ENCODE results near the gene CHIT1.
"Not testable (repeated sequence)": the region's sequence is repeated elsewhere in the genome, so short reads cannot be mapped to it uniquely, and the experiment has no call there.

DNA sequence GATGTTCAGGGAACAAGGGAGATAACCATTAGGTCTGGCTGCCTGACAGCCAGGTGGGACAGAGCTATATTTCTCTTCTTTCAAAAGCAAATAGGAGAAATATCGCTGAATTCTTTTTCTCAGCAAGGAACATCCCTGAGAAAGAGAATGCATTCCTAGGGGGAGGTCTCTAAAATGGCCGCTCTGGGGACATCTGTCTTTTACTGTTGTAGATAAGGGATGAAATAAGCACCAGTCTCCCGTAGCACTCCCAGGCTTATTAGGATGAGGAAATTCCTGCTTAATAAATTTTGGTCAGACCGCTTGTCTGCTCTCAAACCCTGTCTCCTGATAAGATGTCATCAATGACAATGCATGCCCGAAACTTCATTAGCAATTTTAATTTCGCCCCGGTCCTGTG lies 5.4 kb upstream of the CHIT1 start:
- TF ChIP-seq, protein P1, sequence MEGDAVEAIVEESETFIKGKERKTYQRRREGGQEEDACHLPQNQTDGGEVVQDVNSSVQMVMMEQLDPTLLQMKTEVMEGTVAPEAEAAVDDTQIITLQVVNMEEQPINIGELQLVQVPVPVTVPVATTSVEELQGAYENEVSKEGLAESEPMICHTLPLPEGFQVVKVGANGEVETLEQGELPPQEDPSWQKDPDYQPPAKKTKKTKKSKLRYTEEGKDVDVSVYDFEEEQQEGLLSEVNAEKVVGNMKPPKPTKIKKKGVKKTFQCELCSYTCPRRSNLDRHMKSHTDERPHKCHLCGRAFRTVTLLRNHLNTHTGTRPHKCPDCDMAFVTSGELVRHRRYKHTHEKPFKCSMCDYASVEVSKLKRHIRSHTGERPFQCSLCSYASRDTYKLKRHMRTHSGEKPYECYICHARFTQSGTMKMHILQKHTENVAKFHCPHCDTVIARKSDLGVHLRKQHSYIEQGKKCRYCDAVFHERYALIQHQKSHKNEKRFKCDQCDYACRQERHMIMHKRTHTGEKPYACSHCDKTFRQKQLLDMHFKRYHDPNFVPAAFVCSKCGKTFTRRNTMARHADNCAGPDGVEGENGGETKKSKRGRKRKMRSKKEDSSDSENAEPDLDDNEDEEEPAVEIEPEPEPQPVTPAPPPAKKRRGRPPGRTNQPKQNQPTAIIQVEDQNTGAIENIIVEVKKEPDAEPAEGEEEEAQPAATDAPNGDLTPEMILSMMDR (IDR thresholded peaks at IDR 0.05): not testable (repeated sequence)
- TF ChIP-seq POLR2AphosphoS5 (IDR thresholded peaks at IDR 0.05; ENCODE audit: low read depth, low read length); TCF7L2 (IDR thresholded peaks at IDR 0.05; ENCODE audit: low read depth, low read length); SIN3A (IDR thresholded peaks at IDR 0.05; ENCODE audit: borderline replicate concordance, insufficient read depth, low read depth, low read length): not testable (repeated sequence)
- TF ChIP-seq, protein P2, sequence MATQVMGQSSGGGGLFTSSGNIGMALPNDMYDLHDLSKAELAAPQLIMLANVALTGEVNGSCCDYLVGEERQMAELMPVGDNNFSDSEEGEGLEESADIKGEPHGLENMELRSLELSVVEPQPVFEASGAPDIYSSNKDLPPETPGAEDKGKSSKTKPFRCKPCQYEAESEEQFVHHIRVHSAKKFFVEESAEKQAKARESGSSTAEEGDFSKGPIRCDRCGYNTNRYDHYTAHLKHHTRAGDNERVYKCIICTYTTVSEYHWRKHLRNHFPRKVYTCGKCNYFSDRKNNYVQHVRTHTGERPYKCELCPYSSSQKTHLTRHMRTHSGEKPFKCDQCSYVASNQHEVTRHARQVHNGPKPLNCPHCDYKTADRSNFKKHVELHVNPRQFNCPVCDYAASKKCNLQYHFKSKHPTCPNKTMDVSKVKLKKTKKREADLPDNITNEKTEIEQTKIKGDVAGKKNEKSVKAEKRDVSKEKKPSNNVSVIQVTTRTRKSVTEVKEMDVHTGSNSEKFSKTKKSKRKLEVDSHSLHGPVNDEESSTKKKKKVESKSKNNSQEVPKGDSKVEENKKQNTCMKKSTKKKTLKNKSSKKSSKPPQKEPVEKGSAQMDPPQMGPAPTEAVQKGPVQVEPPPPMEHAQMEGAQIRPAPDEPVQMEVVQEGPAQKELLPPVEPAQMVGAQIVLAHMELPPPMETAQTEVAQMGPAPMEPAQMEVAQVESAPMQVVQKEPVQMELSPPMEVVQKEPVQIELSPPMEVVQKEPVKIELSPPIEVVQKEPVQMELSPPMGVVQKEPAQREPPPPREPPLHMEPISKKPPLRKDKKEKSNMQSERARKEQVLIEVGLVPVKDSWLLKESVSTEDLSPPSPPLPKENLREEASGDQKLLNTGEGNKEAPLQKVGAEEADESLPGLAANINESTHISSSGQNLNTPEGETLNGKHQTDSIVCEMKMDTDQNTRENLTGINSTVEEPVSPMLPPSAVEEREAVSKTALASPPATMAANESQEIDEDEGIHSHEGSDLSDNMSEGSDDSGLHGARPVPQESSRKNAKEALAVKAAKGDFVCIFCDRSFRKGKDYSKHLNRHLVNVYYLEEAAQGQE (IDR thresholded peaks at IDR 0.05; ENCODE audit: insufficient read depth in 1 of 2, low read depth in 2 of 2, low read length in 1 of 2): not testable (repeated sequence)

All from Panc1 (cell line).